ENCODE results near the gene PIK3C2G. TPM values are rescaled to one million over a fixed set of nuclear protein-coding genes. Genes with fewer than 3 reads are reported as not detected.

The PIK3C2G gene
- polyA plus RNA-seq, 2 of the 4 experiments (the other 2 are of a cell fraction), result 0.01 TPM; not detected in 1

DNA sequence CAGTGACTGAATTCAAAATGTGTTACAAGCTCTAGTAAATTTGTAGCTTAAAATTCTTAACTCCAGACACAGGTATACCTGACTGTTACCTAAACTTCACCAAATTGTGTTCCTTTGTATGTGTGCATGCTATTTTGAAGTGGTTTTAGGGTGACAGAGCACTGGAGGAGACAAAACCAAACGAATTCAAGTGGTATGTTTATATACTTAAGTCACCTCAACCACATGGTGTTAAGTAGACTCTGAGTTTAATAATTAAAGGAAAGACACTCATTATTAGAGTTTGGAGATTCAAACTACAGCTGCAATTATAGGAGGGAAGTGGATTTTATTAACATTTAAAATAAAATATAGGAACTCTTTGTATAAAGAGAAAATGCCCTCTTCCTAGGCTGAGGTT lies 392.1 kb downstream of the PIK3C2G start:
- no peak for ATAC-seq
- POLR2A ChIA-PET, result no interaction called here
- FAIRE-seq, result no peak
- DNase-seq (ENCODE audit: low read depth in 1 of 2, low spot score in 1 of 2), result no peak
- WGBS (ENCODE audit: missing lambda C conversion rate), result 0% methylated on average over 1 of the region's 1 CpG
- Histone ChIP-seq H3K9me3 (no peaks in the 10 kb centered on the region; the same call in 2 of the 3 replicates), H3K27ac (no peak overlapping the region), H3K4me1 (no peaks in the 10 kb centered on the region), H3K4me3 (no peak overlapping the region), H3K4me2 (no peak overlapping the region)
- CTCF ChIA-PET, result no interaction called here
- TF ChIP-seq FOSB (CRISPR knock-in tag; IDR thresholded peaks at IDR 0.05), result no peak
- no peak for TF ChIP-seq ESRRA (IDR thresholded peaks at IDR 0.05; ENCODE audit: borderline replicate concordance, low read length)
- no peak for TF ChIP-seq GATA3 (IDR thresholded peaks at IDR 0.05; ENCODE audit: borderline replicate concordance)
- TF ChIP-seq SREBF2 (IDR thresholded peaks at IDR 0.05), result no peak
- no peak for TF ChIP-seq MAFK (IDR thresholded peaks at IDR 0.05; ENCODE audit: partially characterized antibody)
- TF ChIP-seq RNF2 (IDR thresholded peaks at IDR 0.05; ENCODE audit: borderline replicate concordance, low read depth), result no peak
- TF ChIP-seq TFCP2L1 (CRISPR knock-in tag; IDR thresholded peaks at IDR 0.05), result no peak
- TF ChIP-seq CHD2 (IDR thresholded peaks at IDR 0.05; ENCODE audit: low read length, partially characterized antibody), result no peak

DNA sequence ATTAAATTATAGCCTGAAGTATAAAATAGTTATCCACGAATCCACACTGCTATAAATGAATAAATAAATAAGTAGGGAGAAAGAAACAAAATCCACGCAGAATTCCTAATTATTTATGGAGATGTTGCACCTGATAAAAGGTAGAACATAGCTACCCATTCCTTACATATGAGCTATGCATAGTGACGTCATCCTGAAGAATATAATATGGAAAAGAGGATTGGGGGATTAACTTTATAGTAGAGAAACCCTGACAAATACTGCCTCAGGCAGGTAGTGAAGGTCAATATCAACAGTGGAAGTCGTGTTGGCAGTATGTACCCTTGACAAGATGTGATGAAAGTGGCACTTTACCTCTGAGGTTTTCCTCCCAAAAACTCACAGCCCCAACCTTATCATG lies 394.0 kb downstream of the PIK3C2G start:
- CTCF ChIA-PET, result interaction anchor here (0.6 to 0.7 kb wide), 2 partner anchors 303 to 522 kb away, joined by 3 to 5 read pairs; no protein-coding TSS in a partner anchor
- no peak for FAIRE-seq

DNA sequence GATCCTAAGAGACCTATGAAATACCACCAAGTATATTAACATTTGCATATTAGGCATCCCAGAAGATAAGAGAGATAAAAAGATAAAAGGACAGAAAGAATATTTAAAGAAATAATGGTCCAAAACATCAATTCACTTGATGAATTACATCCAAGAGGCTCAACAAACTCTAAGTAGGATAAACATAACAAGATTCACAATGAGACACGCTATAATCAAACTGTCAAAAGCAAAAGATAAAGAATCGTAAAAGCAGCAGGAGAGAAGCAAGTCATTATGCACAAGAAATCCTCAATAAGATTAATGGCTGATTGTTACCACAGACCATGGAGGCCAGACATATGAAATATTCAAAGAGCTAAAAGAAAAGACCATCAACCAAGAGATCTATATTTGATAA lies 396.9 kb downstream of the PIK3C2G start:
- Histone ChIP-seq H3K27ac (no peak overlapping the region), H3K9me3 (no peaks in the 10 kb centered on the region; the same call in 2 of the 3 replicates), H3K4me2 (no peak overlapping the region), H3K4me1 (no peaks in the 10 kb centered on the region), H3K4me3 (no peak overlapping the region)
- DNase-seq (ENCODE audit: low read depth in 1 of 2, low spot score in 1 of 2), result no peak
- ChIA-PET CTCF (interaction anchor here (0.9 kb wide), 1 partner anchor 25 kb away, joined by 3 read pairs; no protein-coding TSS in a partner anchor), POLR2A (no interaction called here)
- no peak for ATAC-seq
- no peak for TF ChIP-seq KDM5A (IDR thresholded peaks at IDR 0.05)
- TF ChIP-seq CBX8 (IDR thresholded peaks at IDR 0.05), result no peak
- FAIRE-seq, result no peak
- WGBS (ENCODE audit: missing lambda C conversion rate), result 26% methylated on average over 2 of the region's 2 CpGs

More for the DNA sequence above, 394.0 kb downstream of the PIK3C2G start:
- no peaks in the 10 kb centered on the region for H3K4me1 ChIP-seq
- ATAC-seq (no peak), DNase-seq (ENCODE audit: low read depth in 1 of 2, low spot score in 1 of 2) (no peak)
- no peak overlapping the region for H3K27ac ChIP-seq
- H3K4me2 ChIP-seq, result no peak overlapping the region
- TF ChIP-seq EHF (CRISPR knock-in tag; IDR thresholded peaks at IDR 0.05) (no peak), JUN (IDR thresholded peaks at IDR 0.05) (no peak), ZSCAN20 (CRISPR knock-in tag; IDR thresholded peaks at IDR 0.05) (no peak), RAD21 (conservative IDR thresholded peaks at IDR 0.05 in 1 of 2, IDR thresholded peaks at IDR 0.05 in 1 of 2) (no peak), POLR2A (IDR thresholded peaks at IDR 0.05; ENCODE audit: low read length) (no peak), POLR2AphosphoS2 (conservative IDR thresholded peaks at IDR 0.05; ENCODE audit: low read length) (no peak), EHMT2 (IDR thresholded peaks at IDR 0.05; ENCODE audit: low read depth) (no peak), ZFP36 (IDR thresholded peaks at IDR 0.05; ENCODE audit: borderline replicate concordance, partially characterized antibody) (no peak), HOXB5 (CRISPR knock-in tag; IDR thresholded peaks at IDR 0.05) (no peak), BHLHE40 (IDR thresholded peaks at IDR 0.05; ENCODE audit: low read depth, low read length) (no peak), GATA3 (IDR thresholded peaks at IDR 0.05; ENCODE audit: borderline replicate concordance) (no peak), FOSB (CRISPR knock-in tag; IDR thresholded peaks at IDR 0.05) (no peak), SREBF2 (IDR thresholded peaks at IDR 0.05) (no peak), FOXS1 (CRISPR knock-in tag; IDR thresholded peaks at IDR 0.05) (no peak), NR3C1 (IDR thresholded peaks at IDR 0.05) (no peak), EP300 (IDR thresholded peaks at IDR 0.05) (no peak), PHF8 (IDR thresholded peaks at IDR 0.05; ENCODE audit: borderline replicate concordance, low read depth) (no peak)
- TF ChIP-seq, protein P1, sequence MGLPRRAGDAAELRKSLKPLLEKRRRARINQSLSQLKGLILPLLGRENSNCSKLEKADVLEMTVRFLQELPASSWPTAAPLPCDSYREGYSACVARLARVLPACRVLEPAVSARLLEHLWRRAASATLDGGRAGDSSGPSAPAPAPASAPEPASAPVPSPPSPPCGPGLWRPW (IDR thresholded peaks at IDR 0.05), result no peak
- TF ChIP-seq, protein P2, sequence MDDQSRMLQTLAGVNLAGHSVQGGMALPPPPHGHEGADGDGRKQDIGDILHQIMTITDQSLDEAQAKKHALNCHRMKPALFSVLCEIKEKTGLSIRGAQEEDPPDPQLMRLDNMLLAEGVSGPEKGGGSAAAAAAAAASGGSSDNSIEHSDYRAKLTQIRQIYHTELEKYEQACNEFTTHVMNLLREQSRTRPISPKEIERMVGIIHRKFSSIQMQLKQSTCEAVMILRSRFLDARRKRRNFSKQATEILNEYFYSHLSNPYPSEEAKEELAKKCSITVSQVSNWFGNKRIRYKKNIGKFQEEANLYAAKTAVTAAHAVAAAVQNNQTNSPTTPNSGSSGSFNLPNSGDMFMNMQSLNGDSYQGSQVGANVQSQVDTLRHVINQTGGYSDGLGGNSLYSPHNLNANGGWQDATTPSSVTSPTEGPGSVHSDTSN (IDR thresholded peaks at IDR 0.05), result no peak
- TF ChIP-seq, protein P3, sequence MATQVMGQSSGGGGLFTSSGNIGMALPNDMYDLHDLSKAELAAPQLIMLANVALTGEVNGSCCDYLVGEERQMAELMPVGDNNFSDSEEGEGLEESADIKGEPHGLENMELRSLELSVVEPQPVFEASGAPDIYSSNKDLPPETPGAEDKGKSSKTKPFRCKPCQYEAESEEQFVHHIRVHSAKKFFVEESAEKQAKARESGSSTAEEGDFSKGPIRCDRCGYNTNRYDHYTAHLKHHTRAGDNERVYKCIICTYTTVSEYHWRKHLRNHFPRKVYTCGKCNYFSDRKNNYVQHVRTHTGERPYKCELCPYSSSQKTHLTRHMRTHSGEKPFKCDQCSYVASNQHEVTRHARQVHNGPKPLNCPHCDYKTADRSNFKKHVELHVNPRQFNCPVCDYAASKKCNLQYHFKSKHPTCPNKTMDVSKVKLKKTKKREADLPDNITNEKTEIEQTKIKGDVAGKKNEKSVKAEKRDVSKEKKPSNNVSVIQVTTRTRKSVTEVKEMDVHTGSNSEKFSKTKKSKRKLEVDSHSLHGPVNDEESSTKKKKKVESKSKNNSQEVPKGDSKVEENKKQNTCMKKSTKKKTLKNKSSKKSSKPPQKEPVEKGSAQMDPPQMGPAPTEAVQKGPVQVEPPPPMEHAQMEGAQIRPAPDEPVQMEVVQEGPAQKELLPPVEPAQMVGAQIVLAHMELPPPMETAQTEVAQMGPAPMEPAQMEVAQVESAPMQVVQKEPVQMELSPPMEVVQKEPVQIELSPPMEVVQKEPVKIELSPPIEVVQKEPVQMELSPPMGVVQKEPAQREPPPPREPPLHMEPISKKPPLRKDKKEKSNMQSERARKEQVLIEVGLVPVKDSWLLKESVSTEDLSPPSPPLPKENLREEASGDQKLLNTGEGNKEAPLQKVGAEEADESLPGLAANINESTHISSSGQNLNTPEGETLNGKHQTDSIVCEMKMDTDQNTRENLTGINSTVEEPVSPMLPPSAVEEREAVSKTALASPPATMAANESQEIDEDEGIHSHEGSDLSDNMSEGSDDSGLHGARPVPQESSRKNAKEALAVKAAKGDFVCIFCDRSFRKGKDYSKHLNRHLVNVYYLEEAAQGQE (IDR thresholded peaks at IDR 0.05), result no peak
- POLR2A ChIA-PET, result no interaction called here
- 3% methylated on average over 4 of the region's 4 CpGs for WGBS (ENCODE audit: missing lambda C conversion rate)
- no peak overlapping the region for H3K4me3 ChIP-seq
- no peaks in the 10 kb centered on the region; the same call in 2 of the 3 replicates for H3K9me3 ChIP-seq
